ENCODE results near the gene CYP2W1. TPM values are rescaled to one million over a fixed set of nuclear protein-coding genes. Genes with fewer than 3 reads are reported as not detected.

The CYP2W1 gene
- total and polyA plus RNA-seq, 2 donors (not counting 3 experiments of a cell fraction or from before 2014, with no cell fraction given) = not detected

GRCh38 chr7:1012004-1012715, 29.2 kb downstream of the CYP2W1 start:
- intact Hi-C loops (cut with micrococcal nuclease) = no loop called here

More at GRCh38 chr7:1012004-1012715, 29.2 kb downstream of the CYP2W1 start:
- no peak overlapping the region for H2AFZ ChIP-seq (ENCODE audit: low read depth, low read length)
- FAIRE-seq (no peak), DNase-seq (ENCODE audit: low read depth, low spot score) (no peak)
- no peak overlapping the region for H3K9ac ChIP-seq (replicated peaks; ENCODE audit: extremely low read depth, insufficient read depth, low read length)
- dilution Hi-C loops (cut with MboI; ENCODE audit: extremely low pct_ligation_motif_present, low sequenced_read_pairs) = no loop called here
- no TSS peak for BruUV-seq (replicated peaks)
- no peak for TF ChIP-seq POLR2AphosphoS5 (IDR thresholded peaks at IDR 0.05; ENCODE audit: insufficient read depth, low read depth, low read length)
- TF ChIP-seq MYC (IDR thresholded peaks at IDR 0.05; ENCODE audit: low read depth, low read length) = no peak
- no peak for TF ChIP-seq JUN (IDR thresholded peaks at IDR 0.05; ENCODE audit: borderline replicate concordance, insufficient read depth, insufficient read length, low read depth)
- no peak for TF ChIP-seq POLR2A (IDR thresholded peaks at IDR 0.05; ENCODE audit: low read depth, low read length)
- no peak for TF ChIP-seq FOS (IDR thresholded peaks at IDR 0.05; ENCODE audit: borderline replicate concordance, insufficient read depth, low read length)
- TF ChIP-seq GATA2 (IDR thresholded peaks at IDR 0.05; ENCODE audit: insufficient read depth, insufficient read length, low read depth, low read length) = no peak
- TF ChIP-seq MAX (IDR thresholded peaks at IDR 0.05; ENCODE audit: insufficient read depth, insufficient read length) = no peak
- TF ChIP-seq CTCF (IDR thresholded peaks at IDR 0.05; ENCODE audit: extremely low read depth in 1 of 2, insufficient read depth in 1 of 2, low read depth in 1 of 2, low read length in 2 of 2) = no peak
- TF ChIP-seq EZH2 (IDR thresholded peaks at IDR 0.05; ENCODE audit: borderline replicate concordance, low read depth, low read length, severe bottlenecking) = no peak
- H3K4me1 ChIP-seq (ENCODE audit: control insufficient read depth, extremely low read depth, insufficient read depth, low read length) = no peaks in the 10 kb centered on the region
- H3K9me3 ChIP-seq (replicated peaks; ENCODE audit: control insufficient read depth, insufficient read depth, low read length) = no peaks in the 10 kb centered on the region
- H4K20me1 ChIP-seq (replicated peaks; ENCODE audit: control insufficient read depth, extremely low read depth, insufficient read depth, low read length) = no peaks in the 10 kb centered on the region
- H3K9me1 ChIP-seq (replicated peaks; ENCODE audit: control insufficient read depth, extremely low read depth, insufficient read depth, low read length) = no peaks in the 10 kb centered on the region
- ChIA-PET CTCF (interaction anchor here (1.1 to 1.5 kb wide), 2 partner anchors 19 to 53 kb away, joined by 5 to 10 read pairs; no protein-coding TSS in a partner anchor), POLR2A (no interaction called here)
- H3K4me2 ChIP-seq (ENCODE audit: insufficient read depth, low read length) = no peak overlapping the region
- no peaks in the 10 kb centered on the region for H3K79me2 ChIP-seq (ENCODE audit: control insufficient read depth, insufficient read depth, low read length)
- H3K4me3 ChIP-seq (replicated peaks in 1 of 3; ENCODE audit: insufficient read depth in 1 of 3, low read depth in 1 of 3, low read length in 3 of 3) = no peak overlapping the region
- H3K27ac ChIP-seq (ENCODE audit: insufficient read depth, low read depth, low read length) = no peak overlapping the region
- H3K36me3 ChIP-seq (ENCODE audit: control insufficient read depth in 2 of 2, extremely low read depth in 1 of 2, insufficient read depth in 2 of 2, low read length in 2 of 2) = peaks cover 0 to 6% of the 10 kb centered on the region in 2 experiments
- H3K27me3 ChIP-seq (ENCODE audit: control insufficient read depth in 2 of 2, insufficient read depth in 2 of 2, low read length in 2 of 2) = no peaks in the 10 kb centered on the region

Data from endothelial cell of umbilical vein (primary cell).